IPS DF 19.7 (cell line): ENCODE results near the gene EEFSEC.

Source experiments
- DNase-seq: peaks from one replicate; pipeline ENCODE4 v3.0.0-alpha.2; 2013; ENCODE audit warnings: low read depth, low spot score

Gene EEFSEC

GRCh38 chr3:128271536-128272332 is 118.5 kb downstream of the EEFSEC start:
- DNase-seq = no peak

- DNase-seq = no peak
Measured at GRCh38 chr3:128273109-128273840, 120.0 kb downstream of the EEFSEC start.

GRCh38 chr3:128273841-128274573 is 120.7 kb downstream of the EEFSEC start:
- DNase-seq = no peak

- no peak for DNase-seq
Measured at GRCh38 chr3:128274837-128275236, 121.6 kb downstream of the EEFSEC start.

- no peak for DNase-seq
Measured at GRCh38 chr3:128275316-128276145, 122.2 kb downstream of the EEFSEC start.

- no peak for DNase-seq
Measured at GRCh38 chr3:128276146-128276435, 122.8 kb downstream of the EEFSEC start.

GRCh38 chr3:128276577-128277183 is 123.4 kb downstream of the EEFSEC start:
- no peak for DNase-seq

GRCh38 chr3:128277378-128278069 is 124.2 kb downstream of the EEFSEC start:
- no peak for DNase-seq

GRCh38 chr3:128278130-128278529 is 124.8 kb downstream of the EEFSEC start:
- no peak for DNase-seq

GRCh38 chr3:128278761-128279600 is 125.7 kb downstream of the EEFSEC start:
- no peak for DNase-seq

GRCh38 chr3:128279601-128279880 is 126.3 kb downstream of the EEFSEC start:
- DNase-seq = no peak

GRCh38 chr3:128280481-128281052 is 127.3 kb downstream of the EEFSEC start:
- DNase-seq = peak; percentile 73

- no peak for DNase-seq
Measured at GRCh38 chr3:128281056-128281455, 127.8 kb downstream of the EEFSEC start.

GRCh38 chr3:128281461-128282367 is 128.4 kb downstream of the EEFSEC start:
- DNase-seq = no peak

GRCh38 chr3:128282380-128283196 is 129.3 kb downstream of the EEFSEC start:
- DNase-seq = no peak

GRCh38 chr3:128283421-128283820 is 130.1 kb downstream of the EEFSEC start:
- DNase-seq = no peak
